CD8-positive, alpha-beta memory T cell (primary cell): ENCODE results near the gene EPB41L4B. TPM values are rescaled to one million over a fixed set of nuclear protein-coding genes. Genes with fewer than 3 reads are reported as not detected.

Source experiments
- CTCF ChIA-PET: fragments of 350-600 bp; sonication (Branson Sonifier 250); formaldehyde crosslinking; loops from one replicate; lab custom pipeline; 2021; ENCODE audit warnings: antibody characterized with exemption; lab: Charles Lee
- POLR2A ChIA-PET: fragments of 350-600 bp; sonication (Branson Sonifier 250); formaldehyde crosslinking; loops from one replicate; lab custom pipeline; 2021; ENCODE audit warnings: antibody characterized with exemption; lab: Charles Lee
- DNase-seq, 5 donors: peaks; one replicate each; pipeline versions ENCODE4 v3.0.0 to v3.0.0-alpha.2; 2020 to 2022; ENCODE audit warnings: mixed read lengths in 1 of 5
- H3K27ac ChIP-seq: one replicate; pipeline ENCODE4 v1.7.0; 2013; ENCODE audit warnings: low read depth, mild to moderate bottlenecking, low read length, moderate library complexity
- H3K27me3 ChIP-seq: 2 replicates; pipeline ENCODE4 v1.7.0; 2013; ENCODE audit warnings: low read length, mild to moderate bottlenecking; ENCODE audit not compliant: insufficient read depth, poor library complexity, severe bottlenecking
- H3K36me3 ChIP-seq: 2 replicates; pipeline ENCODE4 v1.7.0; 2013; ENCODE audit warnings: mild to moderate bottlenecking, low read length, moderate library complexity; ENCODE audit not compliant: insufficient read depth
- H3K4me1 ChIP-seq: 2 replicates; pipeline ENCODE4 v1.7.0; 2013; ENCODE audit warnings: mild to moderate bottlenecking, low read length, moderate library complexity; ENCODE audit not compliant: insufficient read depth
- H3K4me3 ChIP-seq: 2 replicates; pipeline ENCODE4 v1.7.0; 2013; ENCODE audit warnings: mild to moderate bottlenecking, low read length
- H3K9me3 ChIP-seq: 2 replicates; pipeline ENCODE4 v1.7.0; 2013; ENCODE audit warnings: mild to moderate bottlenecking, low read length
- H3K27ac Mint-ChIP-seq, 8 donors: one replicate each; pipeline ENCODE4 v1.8.0; 2020 to 2021; ENCODE audit warnings: mixed read lengths in 8 of 8, mild to moderate bottlenecking in 6 of 8, inconsistent platforms in 3 of 8, moderate library complexity in 3 of 8
- H3K27me3 Mint-ChIP-seq, 2 donors: one replicate each; pipeline ENCODE4 v1.8.0; 2020 to 2021; ENCODE audit warnings: mixed read lengths in 2 of 2, mild to moderate bottlenecking in 1 of 2, moderate library complexity in 1 of 2
- H3K36me3 Mint-ChIP-seq, 3 donors: one replicate each; pipeline ENCODE4 v1.8.0; 2020 to 2021; ENCODE audit warnings: mixed read lengths in 3 of 3, inconsistent platforms in 1 of 3, mild to moderate bottlenecking in 1 of 3
- H3K4me1 Mint-ChIP-seq, 3 donors: one replicate each; pipeline ENCODE4 v1.8.0; 2020 to 2021; ENCODE audit warnings: mixed read lengths in 3 of 3, inconsistent platforms in 1 of 3, mild to moderate bottlenecking in 1 of 3
- H3K4me3 Mint-ChIP-seq, 7 donors: one replicate each; pipeline ENCODE4 v1.8.0; 2020 to 2021; ENCODE audit warnings: mixed read lengths in 7 of 7, mild to moderate bottlenecking in 6 of 7, moderate library complexity in 4 of 7, inconsistent platforms in 2 of 7
- H3K9me3 Mint-ChIP-seq, 5 donors: one replicate each; pipeline ENCODE4 v1.8.0; 2020 to 2022; ENCODE audit warnings: mixed read lengths in 5 of 5, mild to moderate bottlenecking in 3 of 5, moderate library complexity in 2 of 5, inconsistent platforms in 1 of 5
- polyA plus RNA-seq: library from polyadenylated mRNA; unstranded; fragments of 300-500 nt; fragmentation: Illumina TruSeq; gene quantifications from one replicate; pipeline ENCODE4 v1.2.3, GENCODE V29; 2021
- total RNA-seq, 2 experiments: library from RNA; stranded (reverse); gene quantifications; one replicate each; pipeline ENCODE4 v1.2.3, GENCODE V29; 2021

Gene EPB41L4B
- total and polyA plus RNA-seq, 3 experiments from 2014 or later: 0.35 to 0.44 TPM; not detected in 1

- CTCF ChIA-PET: no interaction called here
These were observed 17.0 kb downstream of the EPB41L4B start for GRCh38 chr9:109303900-109304299.

GRCh38 chr9:109302606-109303005, 18.3 kb downstream of the EPB41L4B start:
- Histone ChIP-seq H3K27me3 (peaks cover 6% of the 10 kb centered on the region), H3K9me3 (no peaks in the 10 kb centered on the region), H3K4me3 (no peak overlapping the region), H3K27ac (no peak overlapping the region), H3K36me3 (no peaks in the 10 kb centered on the region), H3K4me1 (no peaks in the 10 kb centered on the region)
- Mint-ChIP-seq H3K9me3 (peaks cover 0 to 3% (median 0%) of the 10 kb centered on the region in 5 donors), H3K27me3 (peaks cover 11 to 37% of the 10 kb centered on the region in 2 donors), H3K36me3 (no peaks in the 10 kb centered on the region), H3K4me1 (no peaks in the 10 kb centered on the region), H3K27ac (no peak overlapping the region), H3K4me3 (no peak overlapping the region)
- no peak for DNase-seq
- ChIA-PET CTCF (no interaction called here), POLR2A (no interaction called here)

More at GRCh38 chr9:109303900-109304299, 17.0 kb downstream of the EPB41L4B start:
- Mint-ChIP-seq H3K4me1 (no peaks in the 10 kb centered on the region), H3K36me3 (no peaks in the 10 kb centered on the region), H3K27ac (no peak overlapping the region), H3K9me3 (peaks cover 0 to 3% (median 0%) of the 10 kb centered on the region in 5 donors), H3K27me3 (peaks cover 11 to 40% of the 10 kb centered on the region in 2 donors), H3K4me3 (no peak overlapping the region)
- no peaks in the 10 kb centered on the region for H3K36me3 ChIP-seq
- DNase-seq: no peak
- H3K9me3 ChIP-seq: no peaks in the 10 kb centered on the region
- no peak overlapping the region for H3K4me3 ChIP-seq
- POLR2A ChIA-PET: no interaction called here
- H3K27me3 ChIP-seq: peaks cover 6% of the 10 kb centered on the region
- no peak overlapping the region for H3K27ac ChIP-seq
- H3K4me1 ChIP-seq: no peaks in the 10 kb centered on the region

- peaks cover 9 to 40% of the 10 kb centered on the region in 2 donors for H3K27me3 Mint-ChIP-seq
- Histone ChIP-seq H3K27me3 (peaks cover 6% of the 10 kb centered on the region), H3K4me1 (no peaks in the 10 kb centered on the region), H3K27ac (no peak overlapping the region), H3K36me3 (no peaks in the 10 kb centered on the region), H3K4me3 (no peak overlapping the region), H3K9me3 (no peaks in the 10 kb centered on the region)
- H3K4me1 Mint-ChIP-seq: peaks cover 0 to 2% (median under 1%) of the 10 kb centered on the region in 3 donors
- H3K9me3 Mint-ChIP-seq: peaks cover 0 to 3% (median 0%) of the 10 kb centered on the region in 5 donors
- ChIA-PET CTCF (no interaction called here), POLR2A (no interaction called here)
- H3K4me3 Mint-ChIP-seq: no peak overlapping the region
- no peak for DNase-seq
- no peak overlapping the region for H3K27ac Mint-ChIP-seq
- no peaks in the 10 kb centered on the region for H3K36me3 Mint-ChIP-seq
These were observed 19.8 kb downstream of the EPB41L4B start for GRCh38 chr9:109301012-109301411.

GRCh38 chr9:109299891-109300290, 21.0 kb downstream of the EPB41L4B start:
- H3K4me3 ChIP-seq: no peak overlapping the region
- no peaks in the 10 kb centered on the region for H3K36me3 Mint-ChIP-seq
- CTCF ChIA-PET: no interaction called here

GRCh38 chr9:109297899-109298298, 23.0 kb downstream of the EPB41L4B start:
- Histone ChIP-seq H3K4me3 (no peak overlapping the region), H3K9me3 (no peaks in the 10 kb centered on the region), H3K4me1 (no peaks in the 10 kb centered on the region), H3K27ac (no peak overlapping the region), H3K36me3 (no peaks in the 10 kb centered on the region), H3K27me3 (peaks cover 8% of the 10 kb centered on the region)
- peaks cover 0 to 3% (median 0%) of the 10 kb centered on the region in 5 donors for H3K9me3 Mint-ChIP-seq
- POLR2A ChIA-PET: no interaction called here
- no peak overlapping the region for H3K27ac Mint-ChIP-seq
- H3K36me3 Mint-ChIP-seq: no peaks in the 10 kb centered on the region
- H3K4me1 Mint-ChIP-seq: peaks cover 0 to 11% (median 4%) of the 10 kb centered on the region in 3 donors
- no peak overlapping the region for H3K4me3 Mint-ChIP-seq
- H3K27me3 Mint-ChIP-seq: peaks cover 4 to 32% of the 10 kb centered on the region in 2 donors
- DNase-seq: no peak
- CTCF ChIA-PET: interaction anchor here (0.9 kb wide), 1 partner anchor 48 kb away, joined by 3 read pairs; no protein-coding TSS in a partner anchor

More at GRCh38 chr9:109299891-109300290, 21.0 kb downstream of the EPB41L4B start:
- Histone ChIP-seq H3K27me3 (peaks cover 6% of the 10 kb centered on the region), H3K36me3 (no peaks in the 10 kb centered on the region), H3K27ac (no peak overlapping the region), H3K4me1 (no peaks in the 10 kb centered on the region), H3K9me3 (no peaks in the 10 kb centered on the region)
- POLR2A ChIA-PET: no interaction called here
- Mint-ChIP-seq H3K9me3 (peaks cover 0 to 3% (median 0%) of the 10 kb centered on the region in 5 donors), H3K4me1 (peaks cover 0 to 11% (median 4%) of the 10 kb centered on the region in 3 donors), H3K4me3 (no peak overlapping the region), H3K27me3 (peaks cover 8 to 38% of the 10 kb centered on the region in 2 donors), H3K27ac (no peak overlapping the region)
- no peak for DNase-seq

- peaks cover 6 to 16% of the 10 kb centered on the region in 2 donors for H3K27me3 Mint-ChIP-seq
- no peak overlapping the region for H3K4me3 Mint-ChIP-seq
- H3K9me3 Mint-ChIP-seq: peaks cover 0 to 1% (median 0%) of the 10 kb centered on the region in 5 donors
- no peak for DNase-seq
- Histone ChIP-seq H3K4me3 (no peak overlapping the region), H3K4me1 (no peaks in the 10 kb centered on the region), H3K9me3 (no peaks in the 10 kb centered on the region), H3K27ac (no peak overlapping the region), H3K27me3 (peaks cover 13% of the 10 kb centered on the region), H3K36me3 (no peaks in the 10 kb centered on the region)
- no peak overlapping the region for H3K27ac Mint-ChIP-seq
- peaks cover 0 to 11% (median 4%) of the 10 kb centered on the region in 3 donors for H3K4me1 Mint-ChIP-seq
- CTCF ChIA-PET: no interaction called here
- H3K36me3 Mint-ChIP-seq: no peaks in the 10 kb centered on the region
- POLR2A ChIA-PET: no interaction called here
These were observed 25.4 kb downstream of the EPB41L4B start for GRCh38 chr9:109295221-109296130.

GRCh38 chr9:109290385-109290784, 30.5 kb downstream of the EPB41L4B start:
- DNase-seq: no peak
- Histone ChIP-seq H3K27ac (no peak overlapping the region), H3K4me3 (no peak overlapping the region), H3K27me3 (peaks cover 8% of the 10 kb centered on the region), H3K36me3 (no peaks in the 10 kb centered on the region), H3K9me3 (no peaks in the 10 kb centered on the region), H3K4me1 (no peaks in the 10 kb centered on the region)
- ChIA-PET CTCF (no interaction called here), POLR2A (no interaction called here)
- Mint-ChIP-seq H3K27me3 (peaks cover 0 to 7% of the 10 kb centered on the region in 2 donors), H3K27ac (no peak overlapping the region), H3K4me3 (no peak overlapping the region), H3K36me3 (no peaks in the 10 kb centered on the region), H3K4me1 (peaks cover 0 to 2% (median 0%) of the 10 kb centered on the region in 3 donors), H3K9me3 (no peaks in the 10 kb centered on the region)

- H3K4me1 Mint-ChIP-seq: no peaks in the 10 kb centered on the region
- H3K36me3 Mint-ChIP-seq: no peaks in the 10 kb centered on the region
- peaks cover 0 to 7% of the 10 kb centered on the region in 2 donors for H3K27me3 Mint-ChIP-seq
- H3K9me3 Mint-ChIP-seq: no peaks in the 10 kb centered on the region
- CTCF ChIA-PET: no interaction called here
- peaks cover 8% of the 10 kb centered on the region for H3K27me3 ChIP-seq
- H3K27ac Mint-ChIP-seq: no peak overlapping the region
- H3K4me3 ChIP-seq: no peak overlapping the region
- POLR2A ChIA-PET: no interaction called here
- no peaks in the 10 kb centered on the region for H3K36me3 ChIP-seq
- H3K27ac ChIP-seq: no peak overlapping the region
- no peak overlapping the region for H3K4me3 Mint-ChIP-seq
- H3K4me1 ChIP-seq: no peaks in the 10 kb centered on the region
- H3K9me3 ChIP-seq: no peaks in the 10 kb centered on the region
- DNase-seq: no peak
These were observed 30.9 kb downstream of the EPB41L4B start for GRCh38 chr9:109289931-109290330.
